Mucosa of descending colon (tissue), 3 donors: ENCODE data around the gene UNC5C. TPM values are rescaled to one million over a fixed set of nuclear protein-coding genes. Genes with fewer than 3 reads are reported as not detected.

Experiments used
- ATAC-seq: fragments of 200-7000 bp; cut with Tn5 transposase; one replicate; pipeline ENCODE4 v1.9.1; 2020; ENCODE audit warnings: mild to moderate bottlenecking, moderate library complexity
- DNase-seq, 3 donors: peaks; one replicate each; pipeline ENCODE4 v3.0.0-alpha.2; 2020
- H3K36me3 ChIP-seq: fragments of 200-600 bp; one replicate; pipeline ENCODE4 v1.8.0; 2021; ENCODE audit warnings: low read depth, mild to moderate bottlenecking
- H3K4me1 ChIP-seq: fragments of 200-600 bp; one replicate; pipeline ENCODE4 v1.8.0; 2021; ENCODE audit warnings: low read depth, mild to moderate bottlenecking
- H3K4me3 ChIP-seq: fragments of 200-600 bp; one replicate; pipeline ENCODE4 v1.8.0; 2021; ENCODE audit warnings: mild to moderate bottlenecking
- H3K9me3 ChIP-seq: fragments of 200-600 bp; one replicate; pipeline ENCODE4 v1.8.0; 2021; ENCODE audit warnings: mild to moderate bottlenecking
- intact Hi-C, 2 donors: fragments of 100-400 bp; cut with DNase I in 1 of 2; cut with micrococcal nuclease in 1 of 2; formaldehyde crosslinking; loops; one replicate each; pipeline versions ENCODE4 v1.11.0 to v1.11.1; 2022; cut with DNase I, micrococcal nuclease
- total RNA-seq, 3 donors: library from RNA; stranded (reverse); fragmentation: NEBNext Ultra II Directional in 2 of 3; extraction: Animal tissue kit (Norgen Biotek cat#: 25700) in 2 of 3; gene quantifications; one replicate each; pipeline versions ENCODE4 v1.2.1 to v1.2.4, GENCODE V29; 2021 to 2023
- TF ChIP-seq, protein P1 (sequence below): fragments of 200-600 bp; IDR thresholded peaks from one replicate; pipeline ENCODE4 v1.8.0; 2022; ENCODE audit warnings: antibody characterized with exemption, mild to moderate bottlenecking
- donor health status: DM: no; HTN: no; CAD: no; lungs with moderate emphysema.
- donor health status: DM: no; HTN: no; CAD: no.
- donor health status: DM: no; HTN: yes; CAD: no.

The UNC5C gene
- total RNA-seq, 3 donors from 2014 or later = 3.1 to 7.2 (median 4.6) TPM

DNA sequence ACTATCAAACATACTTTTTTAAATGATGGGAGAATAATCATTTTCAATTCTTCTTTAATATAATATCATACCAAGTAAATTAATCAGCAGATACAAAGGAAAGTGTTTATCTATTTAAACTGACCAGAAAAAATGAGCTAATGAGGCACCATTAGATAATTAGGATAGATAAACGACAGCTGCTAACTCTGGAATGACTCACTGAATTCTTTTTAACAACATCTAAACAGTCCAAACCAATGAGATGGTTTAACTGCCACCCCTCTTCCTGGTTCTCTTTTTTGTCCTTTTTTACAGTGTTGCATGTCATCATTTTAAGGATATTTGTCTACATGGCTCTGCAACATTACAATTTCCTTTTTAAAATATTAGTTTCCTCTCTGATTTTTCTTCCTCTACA is 41.6 kb downstream of the UNC5C start:
- intact Hi-C loops = no loop called here
- Histone ChIP-seq H3K4me1 (no peaks in the 10 kb centered on the region), H3K9me3 (no peaks in the 10 kb centered on the region), H3K4me3 (no peak overlapping the region), H3K36me3 (no peaks in the 10 kb centered on the region)
- TF ChIP-seq, protein P1, sequence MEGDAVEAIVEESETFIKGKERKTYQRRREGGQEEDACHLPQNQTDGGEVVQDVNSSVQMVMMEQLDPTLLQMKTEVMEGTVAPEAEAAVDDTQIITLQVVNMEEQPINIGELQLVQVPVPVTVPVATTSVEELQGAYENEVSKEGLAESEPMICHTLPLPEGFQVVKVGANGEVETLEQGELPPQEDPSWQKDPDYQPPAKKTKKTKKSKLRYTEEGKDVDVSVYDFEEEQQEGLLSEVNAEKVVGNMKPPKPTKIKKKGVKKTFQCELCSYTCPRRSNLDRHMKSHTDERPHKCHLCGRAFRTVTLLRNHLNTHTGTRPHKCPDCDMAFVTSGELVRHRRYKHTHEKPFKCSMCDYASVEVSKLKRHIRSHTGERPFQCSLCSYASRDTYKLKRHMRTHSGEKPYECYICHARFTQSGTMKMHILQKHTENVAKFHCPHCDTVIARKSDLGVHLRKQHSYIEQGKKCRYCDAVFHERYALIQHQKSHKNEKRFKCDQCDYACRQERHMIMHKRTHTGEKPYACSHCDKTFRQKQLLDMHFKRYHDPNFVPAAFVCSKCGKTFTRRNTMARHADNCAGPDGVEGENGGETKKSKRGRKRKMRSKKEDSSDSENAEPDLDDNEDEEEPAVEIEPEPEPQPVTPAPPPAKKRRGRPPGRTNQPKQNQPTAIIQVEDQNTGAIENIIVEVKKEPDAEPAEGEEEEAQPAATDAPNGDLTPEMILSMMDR = no peak
- DNase-seq = no peak
- ATAC-seq = no peak

DNA sequence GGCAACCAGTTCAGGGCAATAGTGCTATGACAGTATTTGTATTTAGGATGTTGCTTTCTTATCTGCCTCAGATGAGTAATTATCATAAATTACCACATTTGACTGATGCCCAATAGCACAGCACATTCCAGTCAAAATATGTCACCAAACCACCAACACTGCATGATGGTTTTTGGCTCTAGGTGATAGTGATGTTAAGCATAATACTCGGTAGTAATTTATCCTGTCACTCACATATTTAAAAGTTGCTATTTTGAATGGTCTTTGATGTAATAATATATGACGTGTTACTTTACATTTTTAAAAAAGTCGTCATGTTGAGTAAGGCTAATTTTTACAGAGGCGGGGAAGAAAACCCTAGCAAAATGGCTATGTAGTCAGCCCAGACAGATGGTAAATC is 42.5 kb downstream of the UNC5C start:
- TF ChIP-seq, protein P1 = no peak
- Histone ChIP-seq H3K36me3 (no peaks in the 10 kb centered on the region), H3K9me3 (no peaks in the 10 kb centered on the region), H3K4me1 (no peaks in the 10 kb centered on the region), H3K4me3 (no peak overlapping the region)
- DNase-seq (no peak), ATAC-seq (no peak)
- intact Hi-C loops = no loop called here

DNA sequence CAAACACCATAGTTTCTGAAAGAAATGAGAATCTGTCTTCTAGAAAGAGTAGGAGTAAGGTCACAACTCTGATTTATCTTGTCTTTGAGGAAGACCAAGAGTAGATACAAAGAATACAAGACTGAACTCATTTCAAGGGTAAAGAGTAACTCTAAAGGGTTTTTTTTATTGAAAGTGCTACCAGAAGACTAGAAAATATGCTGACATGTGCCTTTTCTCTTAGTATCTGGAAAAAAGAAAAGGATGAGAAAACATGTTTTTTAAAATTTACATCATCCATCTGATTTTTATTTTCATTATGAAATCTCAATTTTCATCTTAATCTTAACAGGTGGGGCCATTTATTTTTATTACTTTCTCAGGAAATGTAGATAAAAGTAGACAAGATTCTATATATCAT is 43.0 kb downstream of the UNC5C start:
- no peaks in the 10 kb centered on the region for H3K4me1 ChIP-seq
- TF ChIP-seq, protein P1 = no peak
- H3K9me3 ChIP-seq = no peaks in the 10 kb centered on the region
- no peak overlapping the region for H3K4me3 ChIP-seq
- no peaks in the 10 kb centered on the region for H3K36me3 ChIP-seq
- intact Hi-C loops = no loop called here
- DNase-seq (no peak), ATAC-seq (no peak)

DNA sequence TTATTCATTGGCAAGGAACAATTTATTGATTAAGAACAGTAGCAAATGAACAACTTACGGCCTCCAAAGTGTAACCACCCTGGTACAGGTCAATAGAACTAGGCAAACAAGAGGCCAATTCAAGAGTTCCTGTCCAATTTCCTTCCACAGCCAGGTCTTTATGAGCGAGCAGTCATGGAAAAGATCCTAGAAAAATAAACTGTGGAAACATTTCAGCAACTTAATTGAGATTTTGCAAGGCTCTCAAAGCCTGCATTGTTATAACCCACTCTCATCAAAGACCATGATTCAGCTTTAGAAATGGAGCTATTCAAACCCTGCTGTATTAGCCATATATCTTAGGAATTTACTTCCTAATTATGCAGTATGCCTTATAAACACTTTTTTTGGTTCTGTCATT is 43.6 kb downstream of the UNC5C start:
- Histone ChIP-seq H3K36me3 (no peaks in the 10 kb centered on the region), H3K4me3 (no peak overlapping the region), H3K4me1 (no peaks in the 10 kb centered on the region), H3K9me3 (no peaks in the 10 kb centered on the region)
- intact Hi-C loops = no loop called here
- ATAC-seq = no peak
- no peak for DNase-seq
- TF ChIP-seq, protein P1 = no peak

DNA sequence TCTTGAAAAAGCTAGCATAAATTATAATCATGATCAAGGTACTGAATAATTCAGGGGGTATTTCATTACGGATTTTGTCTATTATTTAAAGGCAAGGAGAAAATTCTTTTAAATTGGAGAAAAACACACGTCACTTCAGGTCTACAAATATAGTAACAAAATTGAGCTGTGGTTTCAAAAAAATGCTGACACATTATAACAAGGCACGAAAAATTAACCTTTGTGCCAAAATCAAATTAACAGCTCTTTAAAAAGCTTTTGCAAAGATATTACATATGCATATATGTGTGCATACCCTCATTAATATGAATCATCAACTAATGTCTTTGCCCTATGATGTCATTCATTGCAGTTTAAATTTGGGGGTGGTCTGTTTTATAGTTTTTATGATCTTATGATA is 44.3 kb downstream of the UNC5C start:
- no peak for ATAC-seq
- Histone ChIP-seq H3K4me3 (no peak overlapping the region), H3K9me3 (no peaks in the 10 kb centered on the region), H3K4me1 (no peaks in the 10 kb centered on the region), H3K36me3 (no peaks in the 10 kb centered on the region)
- TF ChIP-seq, protein P1 = no peak
- intact Hi-C loops = no loop called here
- DNase-seq = no peak

DNA sequence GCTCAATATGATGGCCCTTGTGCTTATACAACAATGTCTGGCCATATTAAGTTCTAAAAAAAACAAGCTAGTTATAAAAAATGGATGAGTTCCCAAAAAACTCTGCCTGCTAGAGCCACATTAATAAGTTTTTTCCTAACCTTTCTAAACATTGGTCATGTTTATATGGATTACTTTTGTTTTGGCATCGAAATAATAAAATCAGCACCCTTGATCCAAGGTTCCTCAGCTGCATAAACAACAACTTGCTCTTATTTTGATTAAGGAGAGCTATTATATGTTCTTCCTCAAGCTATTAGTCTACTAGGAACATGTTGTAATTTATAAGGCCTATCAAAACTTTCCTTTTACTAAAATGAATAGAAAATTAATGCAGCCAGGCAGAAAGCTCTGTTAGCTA is 48.4 kb downstream of the UNC5C start:
- Histone ChIP-seq H3K4me1 (no peaks in the 10 kb centered on the region), H3K4me3 (no peak overlapping the region), H3K9me3 (no peaks in the 10 kb centered on the region), H3K36me3 (no peaks in the 10 kb centered on the region)
- ATAC-seq (no peak), DNase-seq (no peak)
- intact Hi-C loops = no loop called here
- TF ChIP-seq, protein P1 = no peak
